ENCODE results near the gene RNF207. TPM values are rescaled to one million over a fixed set of nuclear protein-coding genes. Genes with fewer than 3 reads are reported as not detected.

RNF207 gene
- total and polyA plus RNA-seq, 2 of the 13 experiments (the other 11 are each of a cell fraction or from before 2014, with no cell fraction given), result 9.8 to 15.9 TPM

DNA sequence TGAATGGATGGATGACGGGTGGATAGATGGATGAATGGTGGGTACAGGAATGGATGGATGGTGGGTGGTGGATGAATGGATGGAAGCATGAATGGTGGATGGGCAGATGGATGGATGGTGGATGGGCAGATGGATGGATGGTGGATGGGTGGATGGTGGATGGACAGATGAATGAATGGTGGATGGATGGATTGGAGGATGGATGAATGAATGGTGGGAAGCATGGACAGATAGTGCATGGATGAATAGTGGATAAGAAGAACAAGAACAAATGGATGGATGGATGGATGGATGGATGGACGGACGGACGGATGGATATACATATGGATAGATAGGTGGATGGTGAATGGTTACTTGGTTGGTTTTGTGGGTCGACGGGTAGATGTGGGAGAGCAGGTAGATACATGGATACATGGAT lies 30.5 kb upstream of the RNF207 start:
- 49% methylated on average over 6 of the region's 6 CpGs for WGBS (ENCODE audit: low lambda C conversion rate)
- ChIA-PET CTCF (ENCODE audit: low intra/inter-chr PET ratio, low total read pairs) (no interaction called here), POLR2A (no interaction called here)
- in situ Hi-C loops (cut with HindIII; ENCODE audit: extremely low pct_ligation_motif_present, low pct_unique_long_range_greater_than_20kb) (no loop called here), intact Hi-C loops (cut with micrococcal nuclease; ENCODE audit: unreplicated experiment) (no loop called here)
- Histone ChIP-seq H3K4me3 (replicated peaks in 1 of 3; ENCODE audit: insufficient read depth in 1 of 3, low read depth in 2 of 3, low read length in 3 of 3) (no peak overlapping the region), H3K9me3 (ENCODE audit: low read length) (no peaks in the 10 kb centered on the region), H3K9ac (ENCODE audit: insufficient read depth, low read depth, low read length) (no peak overlapping the region), H3K79me2 (ENCODE audit: insufficient read depth, low read length) (no peaks in the 10 kb centered on the region), H3K4me2 (ENCODE audit: low read depth, low read length) (no peak overlapping the region), H3K36me3 (replicated peaks in 1 of 2; ENCODE audit: control insufficient read depth in 1 of 2, insufficient read depth in 2 of 2, low read length in 2 of 2) (no peaks in the 10 kb centered on the region), H3K27ac (ENCODE audit: extremely low read length, insufficient read depth, low read length) (no peak overlapping the region), H4K20me1 (ENCODE audit: insufficient read depth, low read length) (peaks cover 10% of the 10 kb centered on the region; the same call in 1 of the 2 replicates), H2AFZ (ENCODE audit: low read length) (no peak overlapping the region), H3K27me3 (ENCODE audit: control insufficient read depth in 1 of 2, insufficient read depth in 2 of 2, low read length in 2 of 2) (peaks cover 9 to 50% of the 10 kb centered on the region in 2 experiments; a peak in 4 of 5 replicates), H3K4me1 (ENCODE audit: insufficient read depth, low read length) (peaks cover 20% of the 10 kb centered on the region)
- no peak for ATAC-seq
- DNase-seq (ENCODE audit: low spot score), result no peak
- BruUV-seq (replicated peaks), result no TSS peak
- FAIRE-seq, result no peak
- TF ChIP-seq NR2F6 (IDR thresholded peaks at IDR 0.05) (no peak), NR2F6 (CRISPR knock-in tag; IDR thresholded peaks at IDR 0.05) (no peak), ZSCAN20 (CRISPR knock-in tag; IDR thresholded peaks at IDR 0.05; ENCODE audit: borderline replicate concordance) (no peak), ZNF589 (CRISPR knock-in tag; conservative IDR thresholded peaks at IDR 0.05) (no peak), ZNF30 (CRISPR knock-in tag; IDR thresholded peaks at IDR 0.05) (no peak), ZNF431 (CRISPR knock-in tag; IDR thresholded peaks at IDR 0.05; ENCODE audit: borderline replicate concordance, low read depth) (no peak), ZNF672 (CRISPR knock-in tag; IDR thresholded peaks at IDR 0.05) (no peak), POLR2A (IDR thresholded peaks at IDR 0.05; ENCODE audit: insufficient read depth in 1 of 2, low read depth in 2 of 2, low read length in 2 of 2) (no peak), PCBP2 (optimal IDR thresholded peaks at IDR 0.05; ENCODE audit: low read depth, low read length, poor library complexity, severe bottlenecking) (no peak)
- TF ChIP-seq, protein P1, sequence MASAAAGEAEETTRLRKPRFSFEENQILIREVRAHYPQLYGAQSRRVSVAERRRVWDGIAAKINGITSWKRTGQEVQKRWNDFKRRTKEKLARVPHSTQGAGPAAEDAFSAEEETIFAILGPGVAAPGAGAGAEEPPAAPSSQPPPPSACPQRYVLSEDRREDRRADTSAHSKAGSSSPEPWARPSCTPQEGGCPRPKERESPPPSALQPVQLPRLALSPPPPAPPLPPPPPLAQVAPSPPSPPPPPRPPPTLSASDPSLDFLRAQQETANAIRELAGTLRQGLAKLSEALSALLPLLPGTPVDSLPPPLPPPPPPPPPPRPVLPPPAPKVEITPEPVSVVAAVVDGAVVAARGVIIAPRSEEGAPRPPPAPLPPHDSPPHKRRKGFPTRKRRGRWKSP (CRISPR knock-in tag; IDR thresholded peaks at IDR 0.05), result no peak
- TF ChIP-seq, protein P2, sequence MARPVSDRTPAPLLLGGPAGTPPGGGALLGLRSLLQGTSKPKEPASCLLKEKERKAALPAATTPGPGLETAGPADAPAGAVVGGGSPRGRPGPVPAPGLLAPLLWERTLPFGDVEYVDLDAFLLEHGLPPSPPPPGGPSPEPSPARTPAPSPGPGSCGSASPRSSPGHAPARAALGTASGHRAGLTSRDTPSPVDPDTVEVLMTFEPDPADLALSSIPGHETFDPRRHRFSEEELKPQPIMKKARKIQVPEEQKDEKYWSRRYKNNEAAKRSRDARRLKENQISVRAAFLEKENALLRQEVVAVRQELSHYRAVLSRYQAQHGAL (CRISPR knock-in tag; IDR thresholded peaks at IDR 0.05; ENCODE audit: not compliant biosample characterization), result no peak
- TF ChIP-seq, protein P3, sequence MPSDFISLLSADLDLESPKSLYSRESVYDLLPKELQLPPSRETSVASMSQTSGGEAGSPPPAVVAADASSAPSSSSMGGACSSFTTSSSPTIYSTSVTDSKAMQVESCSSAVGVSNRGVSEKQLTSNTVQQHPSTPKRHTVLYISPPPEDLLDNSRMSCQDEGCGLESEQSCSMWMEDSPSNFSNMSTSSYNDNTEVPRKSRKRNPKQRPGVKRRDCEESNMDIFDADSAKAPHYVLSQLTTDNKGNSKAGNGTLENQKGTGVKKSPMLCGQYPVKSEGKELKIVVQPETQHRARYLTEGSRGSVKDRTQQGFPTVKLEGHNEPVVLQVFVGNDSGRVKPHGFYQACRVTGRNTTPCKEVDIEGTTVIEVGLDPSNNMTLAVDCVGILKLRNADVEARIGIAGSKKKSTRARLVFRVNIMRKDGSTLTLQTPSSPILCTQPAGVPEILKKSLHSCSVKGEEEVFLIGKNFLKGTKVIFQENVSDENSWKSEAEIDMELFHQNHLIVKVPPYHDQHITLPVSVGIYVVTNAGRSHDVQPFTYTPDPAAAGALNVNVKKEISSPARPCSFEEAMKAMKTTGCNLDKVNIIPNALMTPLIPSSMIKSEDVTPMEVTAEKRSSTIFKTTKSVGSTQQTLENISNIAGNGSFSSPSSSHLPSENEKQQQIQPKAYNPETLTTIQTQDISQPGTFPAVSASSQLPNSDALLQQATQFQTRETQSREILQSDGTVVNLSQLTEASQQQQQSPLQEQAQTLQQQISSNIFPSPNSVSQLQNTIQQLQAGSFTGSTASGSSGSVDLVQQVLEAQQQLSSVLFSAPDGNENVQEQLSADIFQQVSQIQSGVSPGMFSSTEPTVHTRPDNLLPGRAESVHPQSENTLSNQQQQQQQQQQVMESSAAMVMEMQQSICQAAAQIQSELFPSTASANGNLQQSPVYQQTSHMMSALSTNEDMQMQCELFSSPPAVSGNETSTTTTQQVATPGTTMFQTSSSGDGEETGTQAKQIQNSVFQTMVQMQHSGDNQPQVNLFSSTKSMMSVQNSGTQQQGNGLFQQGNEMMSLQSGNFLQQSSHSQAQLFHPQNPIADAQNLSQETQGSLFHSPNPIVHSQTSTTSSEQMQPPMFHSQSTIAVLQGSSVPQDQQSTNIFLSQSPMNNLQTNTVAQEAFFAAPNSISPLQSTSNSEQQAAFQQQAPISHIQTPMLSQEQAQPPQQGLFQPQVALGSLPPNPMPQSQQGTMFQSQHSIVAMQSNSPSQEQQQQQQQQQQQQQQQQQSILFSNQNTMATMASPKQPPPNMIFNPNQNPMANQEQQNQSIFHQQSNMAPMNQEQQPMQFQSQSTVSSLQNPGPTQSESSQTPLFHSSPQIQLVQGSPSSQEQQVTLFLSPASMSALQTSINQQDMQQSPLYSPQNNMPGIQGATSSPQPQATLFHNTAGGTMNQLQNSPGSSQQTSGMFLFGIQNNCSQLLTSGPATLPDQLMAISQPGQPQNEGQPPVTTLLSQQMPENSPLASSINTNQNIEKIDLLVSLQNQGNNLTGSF (CRISPR knock-in tag; IDR thresholded peaks at IDR 0.05), result no peak
- TF ChIP-seq, protein P4, sequence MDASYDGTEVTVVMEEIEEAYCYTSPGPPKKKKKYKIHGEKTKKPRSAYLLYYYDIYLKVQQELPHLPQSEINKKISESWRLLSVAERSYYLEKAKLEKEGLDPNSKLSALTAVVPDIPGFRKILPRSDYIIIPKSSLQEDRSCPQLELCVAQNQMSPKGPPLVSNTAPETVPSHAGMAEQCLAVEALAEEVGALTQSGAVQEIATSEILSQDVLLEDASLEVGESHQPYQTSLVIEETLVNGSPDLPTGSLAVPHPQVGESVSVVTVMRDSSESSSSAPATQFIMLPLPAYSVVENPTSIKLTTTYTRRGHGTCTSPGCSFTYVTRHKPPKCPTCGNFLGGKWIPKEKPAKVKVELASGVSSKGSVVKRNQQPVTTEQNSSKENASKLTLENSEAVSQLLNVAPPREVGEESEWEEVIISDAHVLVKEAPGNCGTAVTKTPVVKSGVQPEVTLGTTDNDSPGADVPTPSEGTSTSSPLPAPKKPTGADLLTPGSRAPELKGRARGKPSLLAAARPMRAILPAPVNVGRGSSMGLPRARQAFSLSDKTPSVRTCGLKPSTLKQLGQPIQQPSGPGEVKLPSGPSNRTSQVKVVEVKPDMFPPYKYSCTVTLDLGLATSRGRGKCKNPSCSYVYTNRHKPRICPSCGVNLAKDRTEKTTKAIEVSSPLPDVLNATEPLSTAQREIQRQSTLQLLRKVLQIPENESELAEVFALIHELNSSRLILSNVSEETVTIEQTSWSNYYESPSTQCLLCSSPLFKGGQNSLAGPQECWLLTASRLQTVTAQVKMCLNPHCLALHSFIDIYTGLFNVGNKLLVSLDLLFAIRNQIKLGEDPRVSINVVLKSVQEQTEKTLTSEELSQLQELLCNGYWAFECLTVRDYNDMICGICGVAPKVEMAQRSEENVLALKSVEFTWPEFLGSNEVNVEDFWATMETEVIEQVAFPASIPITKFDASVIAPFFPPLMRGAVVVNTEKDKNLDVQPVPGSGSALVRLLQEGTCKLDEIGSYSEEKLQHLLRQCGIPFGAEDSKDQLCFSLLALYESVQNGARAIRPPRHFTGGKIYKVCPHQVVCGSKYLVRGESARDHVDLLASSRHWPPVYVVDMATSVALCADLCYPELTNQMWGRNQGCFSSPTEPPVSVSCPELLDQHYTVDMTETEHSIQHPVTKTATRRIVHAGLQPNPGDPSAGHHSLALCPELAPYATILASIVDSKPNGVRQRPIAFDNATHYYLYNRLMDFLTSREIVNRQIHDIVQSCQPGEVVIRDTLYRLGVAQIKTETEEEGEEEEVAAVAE (CRISPR knock-in tag; IDR thresholded peaks at IDR 0.05; ENCODE audit: borderline replicate concordance), result no peak
